ENCODE measurements around the gene SYPL2. TPM values are rescaled to one million over a fixed set of nuclear protein-coding genes. Genes with fewer than 3 reads are reported as not detected.
"Not testable (repeated sequence)": the region's sequence is repeated elsewhere in the genome, so short reads cannot be mapped to it uniquely, and the experiment has no call there.

Gene SYPL2
- total RNA-seq, 1 donor from 2014 or later, result not detected

- intact Hi-C loops (cut with micrococcal nuclease), result loop anchor here (5.0 kb wide), 1 partner anchor 42 kb away; the partner anchor contains the start of gene PSMA5
Observed at GRCh38 chr1:109468903-109469302, 2.6 kb downstream of the SYPL2 start.

GRCh38 chr1:109470245-109470644 is 3.9 kb downstream of the SYPL2 start:
- intact Hi-C loops (cut with micrococcal nuclease), result no loop called here

GRCh38 chr1:109472779-109473178 is 6.4 kb downstream of the SYPL2 start:
- intact Hi-C loops (cut with micrococcal nuclease), result no loop called here

- intact Hi-C loops (cut with micrococcal nuclease), result not testable (repeated sequence)
Observed at GRCh38 chr1:109473284-109474057, 7.1 kb downstream of the SYPL2 start.

- intact Hi-C loops (cut with micrococcal nuclease), result no loop called here
Observed at GRCh38 chr1:109474697-109475096, 8.4 kb downstream of the SYPL2 start.

- intact Hi-C loops (cut with micrococcal nuclease), result no loop called here
Observed at GRCh38 chr1:109475261-109475660, 8.9 kb downstream of the SYPL2 start.

- intact Hi-C loops (cut with micrococcal nuclease), result no loop called here
Observed at GRCh38 chr1:109476825-109477224, 10.5 kb downstream of the SYPL2 start.

- intact Hi-C loops (cut with micrococcal nuclease), result no loop called here
Observed at GRCh38 chr1:109477821-109478220, 11.5 kb downstream of the SYPL2 start.

GRCh38 chr1:109478806-109479205 is 12.5 kb downstream of the SYPL2 start:
- intact Hi-C loops (cut with micrococcal nuclease), result no loop called here

- intact Hi-C loops (cut with micrococcal nuclease), result no loop called here
Observed at GRCh38 chr1:109479311-109479710, 13.0 kb downstream of the SYPL2 start.

GRCh38 chr1:109479901-109480300 is 13.6 kb downstream of the SYPL2 start:
- intact Hi-C loops (cut with micrococcal nuclease), result loop anchor here (5.0 kb wide), 1 partner anchor 368 kb away; the partner anchor contains the start of gene ELAPOR1

- intact Hi-C loops (cut with micrococcal nuclease), result loop anchor here (2.0 to 5.0 kb wide), 4 partner anchors 233 to 391 kb away; partner anchors contain the start of genes CELSR2, ELAPOR1, SARS1 and TMEM167B
Observed at GRCh38 chr1:109481646-109482045, 15.3 kb downstream of the SYPL2 start.

GRCh38 chr1:109482242-109482641 is 15.9 kb downstream of the SYPL2 start:
- intact Hi-C loops (cut with micrococcal nuclease), result loop anchor here (2.0 to 5.0 kb wide), 4 partner anchors 233 to 391 kb away; partner anchors contain the start of genes CELSR2, ELAPOR1, SARS1 and TMEM167B

GRCh38 chr1:109482791-109483671 is 16.7 kb downstream of the SYPL2 start:
- intact Hi-C loops (cut with micrococcal nuclease), result loop anchor here (1.0 to 5.0 kb wide), 12 partner anchors 11 to 551 kb away; partner anchors contain the start of genes AMIGO1, CELSR2, CYB561D1 and ELAPOR1

GRCh38 chr1:109483672-109484518 is 17.5 kb downstream of the SYPL2 start, which contains the start of gene ATXN7L2:
Gene ATXN7L2, plus strand, starts transcription at chr1:109483905. Its CDS starts 49 bp downstream, at chr1:109483954.
- intact Hi-C loops (cut with micrococcal nuclease), result loop anchor here (1.0 to 5.0 kb wide), 12 partner anchors 10 to 550 kb away; partner anchors contain the start of genes AMIGO1, CELSR2, CYB561D1 and ELAPOR1

- intact Hi-C loops (cut with micrococcal nuclease), result loop anchor here (5.0 kb wide), 1 partner anchor 372 kb away; the partner anchor contains the start of gene ELAPOR1
Observed at GRCh38 chr1:109484519-109484975, 18.2 kb downstream of the SYPL2 start.

GRCh38 chr1:109485001-109485400 is 18.7 kb downstream of the SYPL2 start:
- intact Hi-C loops (cut with micrococcal nuclease), result no loop called here

- intact Hi-C loops (cut with micrococcal nuclease), result no loop called here
Observed at GRCh38 chr1:109487261-109487660, 20.9 kb downstream of the SYPL2 start.

- intact Hi-C loops (cut with micrococcal nuclease), result no loop called here
Observed at GRCh38 chr1:109488201-109488600, 21.9 kb downstream of the SYPL2 start.

GRCh38 chr1:109488696-109489095 is 22.4 kb downstream of the SYPL2 start:
- intact Hi-C loops (cut with micrococcal nuclease), result no loop called here

Measured in T-helper 1 cell treated with Interleukin-12 subunit alpha and Interleukin-12 subunit beta and Interleukin-4 antibody, amounts not matched to agents 30 ng/mL and 1 ng/mL, for 36 hours (primary cell).